ENCODE measurements around the gene GSTA5.

Gene GSTA5

DNA sequence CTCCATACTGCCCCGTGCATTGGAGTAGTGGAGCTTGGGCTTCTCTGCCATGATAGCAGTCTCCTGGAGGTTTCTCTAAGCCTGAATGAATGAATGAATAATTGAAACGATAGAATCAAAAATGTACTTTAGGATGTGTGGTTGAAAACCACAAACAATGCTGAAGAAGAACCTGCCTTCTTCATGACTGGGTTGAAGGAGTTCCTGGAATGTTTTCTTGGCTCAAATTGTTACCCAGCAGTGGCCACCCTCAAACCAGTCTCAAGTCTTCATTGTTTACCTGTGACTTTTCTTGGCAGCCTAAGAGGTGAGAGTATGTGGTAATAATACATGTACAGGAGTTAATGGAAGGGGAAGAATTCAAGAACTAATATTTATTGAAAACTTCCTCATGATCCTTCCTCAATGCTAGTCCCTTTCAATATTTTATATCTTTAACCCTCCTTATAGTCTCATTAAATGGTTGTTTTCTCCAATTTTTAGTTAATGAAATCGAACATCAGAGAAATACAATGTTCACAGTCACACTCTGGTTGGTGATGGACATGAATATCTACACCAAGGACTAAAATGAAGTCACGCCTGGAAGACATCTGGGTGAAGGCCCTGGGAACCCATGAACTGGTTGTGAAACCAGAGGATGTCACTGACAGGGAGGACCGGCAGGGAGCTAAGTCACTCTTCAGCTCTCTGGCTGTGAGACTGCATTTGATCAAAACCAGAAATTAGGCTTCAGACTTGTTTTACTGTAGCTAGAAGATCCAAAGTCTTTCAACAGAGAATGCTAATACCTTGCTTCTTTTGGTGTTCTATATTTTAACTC is at the start of gene GSTA5:
GSTA5 (minus strand) TSS at position 51 of the 823 bp plus-strand sequence.
- no peaks in the 10 kb centered on the region for H3K9me3 ChIP-seq (ENCODE audit: low read length)
- H2AFZ ChIP-seq (ENCODE audit: low read length): no peak within 1 kb of the TSS
- H3K27ac ChIP-seq (ENCODE audit: low read depth, low read length, poor library complexity, severe bottlenecking): no peak within 1 kb of the TSS
- H4K20me1 ChIP-seq (ENCODE audit: insufficient read depth, low read length): no peaks in the 10 kb centered on the region
- H3K4me1 ChIP-seq (ENCODE audit: insufficient read depth, low read length, severe bottlenecking): no peaks in the 10 kb centered on the region
- no peak for TF ChIP-seq EZH2 (IDR thresholded peaks at IDR 0.05; ENCODE audit: borderline replicate concordance, low read length)
- TF ChIP-seq, protein P1, sequence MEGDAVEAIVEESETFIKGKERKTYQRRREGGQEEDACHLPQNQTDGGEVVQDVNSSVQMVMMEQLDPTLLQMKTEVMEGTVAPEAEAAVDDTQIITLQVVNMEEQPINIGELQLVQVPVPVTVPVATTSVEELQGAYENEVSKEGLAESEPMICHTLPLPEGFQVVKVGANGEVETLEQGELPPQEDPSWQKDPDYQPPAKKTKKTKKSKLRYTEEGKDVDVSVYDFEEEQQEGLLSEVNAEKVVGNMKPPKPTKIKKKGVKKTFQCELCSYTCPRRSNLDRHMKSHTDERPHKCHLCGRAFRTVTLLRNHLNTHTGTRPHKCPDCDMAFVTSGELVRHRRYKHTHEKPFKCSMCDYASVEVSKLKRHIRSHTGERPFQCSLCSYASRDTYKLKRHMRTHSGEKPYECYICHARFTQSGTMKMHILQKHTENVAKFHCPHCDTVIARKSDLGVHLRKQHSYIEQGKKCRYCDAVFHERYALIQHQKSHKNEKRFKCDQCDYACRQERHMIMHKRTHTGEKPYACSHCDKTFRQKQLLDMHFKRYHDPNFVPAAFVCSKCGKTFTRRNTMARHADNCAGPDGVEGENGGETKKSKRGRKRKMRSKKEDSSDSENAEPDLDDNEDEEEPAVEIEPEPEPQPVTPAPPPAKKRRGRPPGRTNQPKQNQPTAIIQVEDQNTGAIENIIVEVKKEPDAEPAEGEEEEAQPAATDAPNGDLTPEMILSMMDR (IDR thresholded peaks at IDR 0.05; ENCODE audit: low read length): no peak
- no peak within 1 kb of the TSS for H3K4me2 ChIP-seq (ENCODE audit: low read length)
- no peak within 1 kb of the TSS for H3K9ac ChIP-seq (ENCODE audit: low read length)
- no peaks in the 10 kb centered on the region for H3K27me3 ChIP-seq (ENCODE audit: insufficient read depth, low read length)
- H3K79me2 ChIP-seq (ENCODE audit: insufficient read depth, low read length): no peaks in the 10 kb centered on the region
- H3K4me3 ChIP-seq (ENCODE audit: low read depth, low read length, poor library complexity, severe bottlenecking): no peak within 1 kb of the TSS
- H3K9me2 ChIP-seq (ENCODE audit: low read depth, low read length): no peaks in the 10 kb centered on the region
- no peaks in the 10 kb centered on the region for H3K36me3 ChIP-seq (ENCODE audit: insufficient read depth, low read length)
- no peaks in the 10 kb centered on the region for H3F3A ChIP-seq (ENCODE audit: insufficient read depth, low read length)

DNA sequence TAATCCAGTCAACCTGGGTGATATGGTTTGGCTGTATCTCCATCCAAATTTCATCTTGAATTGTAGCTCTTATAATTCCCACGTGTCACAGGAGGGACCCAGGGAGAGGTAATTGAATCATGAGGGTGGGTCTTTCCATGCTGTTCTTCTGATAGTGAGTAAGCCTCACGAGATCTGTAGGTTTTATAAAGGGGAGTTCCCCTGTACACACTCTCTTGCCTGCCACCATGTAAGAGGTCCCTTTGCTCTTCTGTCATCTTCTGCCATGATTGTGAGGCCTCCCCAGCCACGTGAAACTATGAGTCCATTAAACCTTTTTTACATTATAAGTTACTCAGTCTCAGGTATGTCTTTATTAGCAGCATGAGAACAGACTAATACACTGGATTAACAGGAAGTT is 49.4 kb upstream of the GSTA5 start:
- H3F3A ChIP-seq (ENCODE audit: insufficient read depth, low read length): no peaks in the 10 kb centered on the region
- no peak overlapping the region for H3K4me2 ChIP-seq (ENCODE audit: low read length)
- H3K79me2 ChIP-seq (ENCODE audit: insufficient read depth, low read length): no peaks in the 10 kb centered on the region
- H3K4me3 ChIP-seq (ENCODE audit: low read depth, low read length, poor library complexity, severe bottlenecking): no peak overlapping the region
- H3K27me3 ChIP-seq (ENCODE audit: insufficient read depth, low read length): no peaks in the 10 kb centered on the region
- TF ChIP-seq, protein P1 (IDR thresholded peaks at IDR 0.05; ENCODE audit: low read length): no peak
- TF ChIP-seq EZH2 (IDR thresholded peaks at IDR 0.05; ENCODE audit: borderline replicate concordance, low read length): no peak
- no peaks in the 10 kb centered on the region for H4K20me1 ChIP-seq (ENCODE audit: insufficient read depth, low read length)
- no peaks in the 10 kb centered on the region for H3K36me3 ChIP-seq (ENCODE audit: insufficient read depth, low read length)
- H3K27ac ChIP-seq (ENCODE audit: low read depth, low read length, poor library complexity, severe bottlenecking): no peak overlapping the region
- H3K9ac ChIP-seq (ENCODE audit: low read length): no peak overlapping the region
- no peak overlapping the region for H2AFZ ChIP-seq (ENCODE audit: low read length)
- H3K4me1 ChIP-seq (ENCODE audit: insufficient read depth, low read length, severe bottlenecking): no peaks in the 10 kb centered on the region
- H3K9me3 ChIP-seq (ENCODE audit: low read length): no peaks in the 10 kb centered on the region
- H3K9me2 ChIP-seq (ENCODE audit: low read depth, low read length): no peaks in the 10 kb centered on the region

DNA sequence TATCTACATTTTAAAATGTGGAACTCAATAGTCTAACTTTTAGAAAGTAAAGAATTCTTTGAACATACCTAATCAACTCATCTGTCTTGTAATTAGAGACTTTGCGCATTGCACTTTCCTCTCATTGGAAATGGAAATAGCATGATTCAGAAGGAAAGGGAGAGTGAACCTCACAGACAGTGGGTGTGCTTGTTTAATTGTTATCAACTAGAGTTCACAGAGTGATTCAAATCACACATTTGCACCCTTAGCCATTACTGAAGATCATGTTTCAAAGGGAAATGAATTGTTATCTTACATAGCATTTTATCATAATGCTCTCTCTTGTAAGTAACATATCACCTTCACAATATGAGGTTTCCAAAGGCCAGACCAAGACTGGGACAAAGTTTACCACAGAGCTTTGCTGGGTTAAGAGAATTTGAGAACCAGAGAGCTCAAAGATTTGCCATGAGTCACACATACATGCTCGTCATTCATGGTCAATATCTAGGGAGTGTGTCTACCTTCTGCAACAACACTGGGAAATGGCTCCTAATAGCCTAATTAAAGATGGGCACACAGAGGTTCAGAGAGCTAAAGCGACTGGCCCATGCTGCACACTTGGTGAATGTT is 47.4 kb upstream of the GSTA5 start:
- Histone ChIP-seq H3K4me3 (ENCODE audit: low read depth, low read length, poor library complexity, severe bottlenecking) (no peak overlapping the region), H3K4me2 (ENCODE audit: low read length) (no peak overlapping the region), H4K20me1 (ENCODE audit: insufficient read depth, low read length) (no peaks in the 10 kb centered on the region), H3K9me2 (ENCODE audit: low read depth, low read length) (no peaks in the 10 kb centered on the region), H3K36me3 (ENCODE audit: insufficient read depth, low read length) (no peaks in the 10 kb centered on the region), H3K9me3 (ENCODE audit: low read length) (no peaks in the 10 kb centered on the region), H3K79me2 (ENCODE audit: insufficient read depth, low read length) (no peaks in the 10 kb centered on the region), H3K9ac (ENCODE audit: low read length) (no peak overlapping the region), H2AFZ (ENCODE audit: low read length) (no peak overlapping the region), H3K27ac (ENCODE audit: low read depth, low read length, poor library complexity, severe bottlenecking) (no peak overlapping the region), H3K4me1 (ENCODE audit: insufficient read depth, low read length, severe bottlenecking) (no peaks in the 10 kb centered on the region), H3F3A (ENCODE audit: insufficient read depth, low read length) (no peaks in the 10 kb centered on the region), H3K27me3 (ENCODE audit: insufficient read depth, low read length) (no peaks in the 10 kb centered on the region)
- TF ChIP-seq EZH2 (IDR thresholded peaks at IDR 0.05; ENCODE audit: borderline replicate concordance, low read length): no peak
- TF ChIP-seq, protein P1 (IDR thresholded peaks at IDR 0.05; ENCODE audit: low read length): no peak

All from OCI-LY1 (cell line).